H1 (cell line): Measurements from ENCODE around the gene CDHR5. TPM values are rescaled to one million over a fixed set of nuclear protein-coding genes. Genes with fewer than 3 reads are reported as not detected.

Source experiments
- CTCF ChIA-PET: fragments of 300-600 bp; sonication (Branson Sonifier 250); formaldehyde crosslinking; loops from one replicate; lab custom pipeline; 2021; ENCODE audit not compliant: partially characterized antibody; lab: Charles Lee
- POLR2A ChIA-PET: fragments of 300-600 bp; sonication (Branson Sonifier 250); formaldehyde crosslinking; loops from one replicate; lab custom pipeline; 2021; ENCODE audit warnings: inconsistent platforms; ENCODE audit not compliant: partially characterized antibody; lab: Charles Lee
- DNase-seq, 2 experiments: peaks; one replicate each; pipeline versions ENCODE4 v3.0.0 to v3.0.0-alpha.2; 2010 to 2022; ENCODE audit warnings: low spot score in 2 of 2, low read depth in 1 of 2, mixed read lengths in 1 of 2
- FAIRE-seq: peaks from 2 replicates; lab custom pipeline; 2011; peaks lifted over from hg19 to GRCh38; lab: Jason Lieb, UNC
- H2AFZ ChIP-seq: 2 replicates; pipeline ENCODE4 v1.8.1; 2012; ENCODE audit warnings: low read length, inconsistent platforms
- H2AK5ac ChIP-seq: 2 replicates; pipeline ENCODE4 v1.6.1; 2013; ENCODE audit warnings: low read depth, low read length
- H2BK120ac ChIP-seq: replicated peaks from 2 replicates; pipeline ENCODE3; 2013; ENCODE audit warnings: low read depth, low read length, inconsistent platforms
- H2BK12ac ChIP-seq: 2 replicates; pipeline ENCODE4 v1.6.1; 2013; ENCODE audit warnings: low read depth, low read length
- H2BK15ac ChIP-seq: 2 replicates; pipeline ENCODE4 v1.6.1; 2013; ENCODE audit warnings: low read length
- H2BK20ac ChIP-seq: 2 replicates; pipeline ENCODE4 v1.6.1; 2013; ENCODE audit warnings: low read length
- H2BK5ac ChIP-seq: 2 replicates; pipeline ENCODE4 v1.6.1; 2013; ENCODE audit warnings: low read depth, low read length
- H3K14ac ChIP-seq: 2 replicates; pipeline ENCODE4 v1.6.1; 2013; ENCODE audit warnings: inconsistent platforms; ENCODE audit not compliant: insufficient read length
- H3K18ac ChIP-seq: 2 replicates; pipeline ENCODE4 v1.6.1; 2013; ENCODE audit warnings: low read length; ENCODE audit errors: extremely low read depth
- H3K23ac ChIP-seq: 2 replicates; pipeline ENCODE4 v1.6.1; 2013; ENCODE audit warnings: inconsistent platforms; ENCODE audit not compliant: insufficient read length
- H3K23me2 ChIP-seq: 2 replicates; pipeline ENCODE4 v1.6.1; 2013; ENCODE audit warnings: low read depth, low read length
- H3K27ac ChIP-seq: 2 replicates; pipeline ENCODE4 v1.6.1; 2011; ENCODE audit warnings: low read depth, low read length, inconsistent platforms
- H3K27me3 ChIP-seq, 4 experiments: replicated peaks in 1 of 4; 1 replicate in 1 of 4; 2 replicates in 3 of 4; pipeline versions ENCODE4 v1.6.1 to v1.8.1; 2011 to 2013; ENCODE audit warnings: low read length in 3 of 4, mild to moderate bottlenecking in 3 of 4, inconsistent platforms in 2 of 4, mixed read lengths in 2 of 4, moderate library complexity in 1 of 4; ENCODE audit not compliant: control insufficient read depth in 3 of 4, insufficient read depth in 3 of 4; ENCODE audit errors: extremely low read depth in 1 of 4
- H3K36me3 ChIP-seq, 4 experiments: 2 replicates each; pipeline versions ENCODE4 v1.6.1 to v1.8.1; 2011 to 2013; ENCODE audit warnings: mild to moderate bottlenecking in 4 of 4, low read length in 3 of 4, moderate library complexity in 2 of 4, control low read depth in 1 of 4, inconsistent platforms in 1 of 4; ENCODE audit not compliant: insufficient read depth in 4 of 4, control insufficient read depth in 2 of 4
- H3K4ac ChIP-seq: replicated peaks from 2 replicates; pipeline ENCODE3; 2013; ENCODE audit warnings: low read length, low read depth, mixed read lengths, inconsistent platforms; ENCODE audit not compliant: insufficient read length
- H3K4me1 ChIP-seq, 4 experiments: replicated peaks in 1 of 4; 1 replicate in 1 of 4; 2 replicates in 3 of 4; pipeline versions ENCODE4 v1.6.1 to v1.8.1; 2011 to 2013; ENCODE audit warnings: low read length in 3 of 4, inconsistent platforms in 2 of 4, mixed read lengths in 1 of 4; ENCODE audit not compliant: insufficient read depth in 4 of 4, control insufficient read depth in 3 of 4
- H3K4me2 ChIP-seq, 2 experiments: 2 replicates each; pipeline versions ENCODE4 v1.6.1 to v1.8.1; 2011 to 2013; ENCODE audit warnings: low read depth in 2 of 2, low read length in 2 of 2, control low read depth in 1 of 2, inconsistent platforms in 1 of 2, mild to moderate bottlenecking in 1 of 2; ENCODE audit not compliant: insufficient read depth in 1 of 2
- H3K4me3 ChIP-seq, 4 experiments: fragments of 200-600, 300-600 bp in 1 of 4; sonication (generic), shearing (Covaris generic), sonication (Bioruptor Twin) in 1 of 4; 2 replicates each; pipeline versions ENCODE4 v1.5.1 to v1.8.1; 2011 to 2016; ENCODE audit warnings: low read length in 4 of 4, low read depth in 3 of 4, control low read depth in 2 of 4, inconsistent platforms in 2 of 4, mild to moderate bottlenecking in 2 of 4, mixed read lengths in 1 of 4, moderate library complexity in 1 of 4; ENCODE audit not compliant: insufficient read depth in 2 of 4; ENCODE audit errors: extremely low read depth in 1 of 4
- H3K56ac ChIP-seq: replicated peaks from 2 replicates; pipeline ENCODE3; 2013; ENCODE audit warnings: low read depth, mild to moderate bottlenecking, mixed read lengths, low read length, inconsistent platforms; ENCODE audit not compliant: insufficient read length
- H3K79me1 ChIP-seq: 2 replicates; pipeline ENCODE4 v1.6.1; 2013; ENCODE audit warnings: low read depth, low read length, control low read depth
- H3K79me2 ChIP-seq, 2 experiments: 2 replicates each; pipeline versions ENCODE4 v1.6.1 to v1.8.1; 2012 to 2013; ENCODE audit warnings: low read length in 2 of 2, mild to moderate bottlenecking in 2 of 2, inconsistent platforms in 1 of 2; ENCODE audit not compliant: insufficient read depth in 2 of 2, control insufficient read depth in 1 of 2
- H3K9ac ChIP-seq, 4 experiments: replicated peaks in 1 of 4; 1 replicate in 1 of 4; 2 replicates in 3 of 4; pipeline versions ENCODE4 v1.6.1 to v1.8.1; 2011 to 2013; ENCODE audit warnings: low read depth in 3 of 4, low read length in 3 of 4, control low read depth in 2 of 4, mild to moderate bottlenecking in 2 of 4, moderate library complexity in 2 of 4, inconsistent platforms in 1 of 4; ENCODE audit errors: extremely low read depth in 1 of 4
- H3K9me3 ChIP-seq, 2 experiments: 2 replicates each; pipeline versions ENCODE4 v1.6.1 to v1.8.1; 2012 to 2013; ENCODE audit warnings: mild to moderate bottlenecking in 2 of 2, moderate library complexity in 2 of 2, control low read depth in 1 of 2, inconsistent platforms in 1 of 2, low read depth in 1 of 2, low read length in 1 of 2, mixed read lengths in 1 of 2; ENCODE audit not compliant: insufficient read depth in 2 of 2
- H4K20me1 ChIP-seq, 2 experiments: replicated peaks in 1 of 2; 2 replicates each; pipeline versions ENCODE3 to v1.8.1; 2011 to 2013; ENCODE audit warnings: inconsistent platforms in 2 of 2, low read length in 2 of 2, mild to moderate bottlenecking in 1 of 2; ENCODE audit not compliant: insufficient read depth in 2 of 2, control insufficient read depth in 1 of 2
- H4K5ac ChIP-seq: 2 replicates; pipeline ENCODE4 v1.6.1; 2013; ENCODE audit warnings: low read length, low read depth, mixed read lengths, inconsistent platforms; ENCODE audit not compliant: insufficient read length
- H4K8ac ChIP-seq: 2 replicates; pipeline ENCODE4 v1.8.0; 2013; ENCODE audit warnings: mild to moderate bottlenecking, moderate library complexity, low read length, inconsistent platforms; ENCODE audit not compliant: insufficient read depth; ENCODE audit errors: extremely low read depth
- H4K91ac ChIP-seq: replicated peaks from 2 replicates; pipeline ENCODE3; 2013; ENCODE audit warnings: low read length, mixed read lengths, inconsistent platforms; ENCODE audit not compliant: insufficient read length
- BCL11A ChIP-seq, 2 experiments: IDR thresholded peaks; one replicate each; pipeline ENCODE4 v1.6.1; 2011; ENCODE audit warnings: low read depth in 2 of 2, low read length in 2 of 2, mild to moderate bottlenecking in 2 of 2
- CREB1 ChIP-seq: IDR thresholded peaks from 2 replicates; pipeline ENCODE4 v1.6.1; 2012; ENCODE audit warnings: inconsistent platforms
- CTBP2 ChIP-seq: IDR thresholded peaks from 2 replicates; pipeline ENCODE4 v1.7.0; 2011; ENCODE audit warnings: borderline replicate concordance, mild to moderate bottlenecking, moderate library complexity, mixed read lengths, low read length; ENCODE audit not compliant: insufficient read depth, insufficient read length
- KDM4A ChIP-seq: IDR thresholded peaks from one replicate; pipeline ENCODE4 v1.7.1; 2012; ENCODE audit warnings: low read depth, mild to moderate bottlenecking, moderate library complexity, low read length, inconsistent platforms; ENCODE audit not compliant: severe bottlenecking
- RNF2 ChIP-seq: fragments of 200-900, 300-1000 bp; sonication (generic); IDR thresholded peaks from 2 replicates; pipeline ENCODE4 v1.7.1; 2016; ENCODE audit warnings: borderline replicate concordance, low read depth, mild to moderate bottlenecking, antibody characterized with exemption, low read length; ENCODE audit not compliant: poor library complexity, severe bottlenecking; ENCODE audit errors: missing control alignments
- RXRA ChIP-seq: IDR thresholded peaks from 2 replicates; pipeline ENCODE4 v1.6.1; 2011; ENCODE audit warnings: low read depth, mild to moderate bottlenecking, low read length, moderate library complexity; ENCODE audit not compliant: insufficient read depth
- SAP30 ChIP-seq: fragments of 300-600 bp; sonication (generic); IDR thresholded peaks from 2 replicates; pipeline ENCODE4 v1.7.1; 2012; ENCODE audit warnings: low read length, moderate library complexity, mild to moderate bottlenecking, inconsistent platforms; ENCODE audit not compliant: insufficient read depth, insufficient replicate concordance
- SUZ12 ChIP-seq: fragments of 200-600 bp; sonication (generic); IDR thresholded peaks from 2 replicates; pipeline ENCODE4 v1.6.1; 2012; ENCODE audit warnings: mild to moderate bottlenecking, inconsistent platforms, low read length, moderate library complexity, mixed read lengths
- YY1 ChIP-seq: IDR thresholded peaks from 2 replicates; pipeline ENCODE4 v1.6.1; 2011; ENCODE audit warnings: low read depth, mild to moderate bottlenecking, low read length
- WGBS, 2 experiments: shearing (Covaris generic) in 1 of 2; methylation state at CpG; one replicate each; pipeline versions ENCODE4 v1.1.6 to v1.1.7; 2013 to 2015; ENCODE audit warnings: low lambda C conversion rate in 2 of 2, mixed read lengths in 2 of 2, inconsistent platforms in 1 of 2, low coverage in 1 of 2, missing lambda C conversion rate in 1 of 2; ENCODE audit not compliant: insufficient replicate concordance in 2 of 2, insufficient coverage in 1 of 2, insufficient read length in 1 of 2; ENCODE audit errors: extremely low coverage in 1 of 2, missing lambda C conversion rate in 1 of 2; 5-methylcytosine and 5-hydroxymethylcytosine counted together
- polyA plus RNA-seq, 7 experiments: library from polyadenylated mRNA; depleted of rRNA in 3 of 7; stranded (reverse) in 5 of 7; unstranded in 2 of 7; fragments of >200 nt in 5 of 7; fragments of 200-250 nt in 2 of 7; gene quantifications; 1 replicate in 5 of 7; 2 replicates in 1 of 7; 4 replicates in 1 of 7; pipeline versions ENCODE4 v1.2.1 to v1.2.3, GENCODE V29; 2011 to 2013; ENCODE audit warnings: missing spikeins in 2 of 7, mixed read lengths in 2 of 7
- total RNA-seq: library from RNA; stranded (reverse); fragmentation: NEBNext Ultra II Directional; extraction: Animal tissue kit (Norgen Biotek cat#: 25700); gene quantifications from 2 replicates; pipeline ENCODE4 v1.2.1, GENCODE V29; 2021
- TF ChIP-seq, protein P1 (sequence below), 3 experiments: IDR thresholded peaks; 1 replicate in 2 of 3; 2 replicates in 1 of 3; pipeline versions ENCODE4 v1.5.1 to v1.6.1; 2011; ENCODE audit warnings: low read length in 3 of 3, mild to moderate bottlenecking in 3 of 3, inconsistent platforms in 2 of 3, low read depth in 1 of 3, moderate library complexity in 1 of 3; ENCODE audit not compliant: insufficient read depth in 1 of 3; ENCODE audit errors: control extremely low read depth in 1 of 3

The CDHR5 gene
- total and polyA plus RNA-seq, 2 of the 8 experiments (the other 6 are each of a cell fraction or from before 2014, with no cell fraction given) = not detected

- H2BK20ac ChIP-seq = no peak overlapping the region
- 97% methylated on average over 9 of the region's 14 CpGs; no CpG with 5 or more reads in 1 of the 2 experiments for WGBS, 2 experiments
- no peak overlapping the region for H2BK5ac ChIP-seq
- H3K4ac ChIP-seq = no peak overlapping the region
- H3K79me1 ChIP-seq = no peaks in the 10 kb centered on the region
- H3K27me3 ChIP-seq = no peaks in the 10 kb centered on the region; a peak in 1 of 7 replicates
- FAIRE-seq (no peak), DNase-seq (no peak)
- no peak overlapping the region for H3K23ac ChIP-seq
- H3K79me2 ChIP-seq = no peaks in the 10 kb centered on the region
- H3K27ac ChIP-seq = no peak overlapping the region
- H3K9ac ChIP-seq = no peak overlapping the region
- no peak overlapping the region for H3K18ac ChIP-seq
- no peak overlapping the region for H2AFZ ChIP-seq
- H3K4me3 ChIP-seq = no peak overlapping the region
- peaks cover 0 to 6% (median 3%) of the 10 kb centered on the region in 4 experiments; a peak in 4 of 8 replicates for H3K36me3 ChIP-seq
- peaks cover 0 to under 1% (median 0%) of the 10 kb centered on the region in 4 experiments; a peak in 2 of 7 replicates for H3K4me1 ChIP-seq
- H2AK5ac ChIP-seq = no peak overlapping the region
- no peak overlapping the region for H4K5ac ChIP-seq
- no peak overlapping the region for H2BK120ac ChIP-seq
- ChIA-PET POLR2A (interaction anchor here (0.7 to 4.2 kb wide), 6 partner anchors 10 to 132 kb away, joined by 3 to 19 read pairs (median 3); partner anchors contain the start of gene SCT), CTCF (interaction anchor here (0.6 to 1.5 kb wide), 5 partner anchors 9 to 89 kb away, joined by 3 read pairs; partner anchors contain the start of gene DRD4)
- H3K14ac ChIP-seq = no peak overlapping the region
- no peaks in the 10 kb centered on the region; a peak in 1 of 4 replicates for H3K9me3 ChIP-seq
- no peaks in the 10 kb centered on the region for H3K23me2 ChIP-seq
- H4K8ac ChIP-seq = no peak overlapping the region
- no peak overlapping the region for H3K4me2 ChIP-seq
- no peak overlapping the region for H2BK12ac ChIP-seq
- no peak overlapping the region for H2BK15ac ChIP-seq
- peaks cover 0 to 4% of the 10 kb centered on the region in 2 experiments for H4K20me1 ChIP-seq
- H4K91ac ChIP-seq = no peak overlapping the region
- no peak overlapping the region for H3K56ac ChIP-seq
- TF ChIP-seq CTBP2 (no peak), SAP30 (no peak), KDM4A (no peak), RXRA (no peak), YY1 (no peak), RNF2 (no peak), BCL11A (IDR thresholded peaks at IDR 0.05; ENCODE audit: low read depth in 2 of 2, low read length in 2 of 2) (no peak), SUZ12 (no peak), CREB1 (no peak)
- TF ChIP-seq, protein P1, sequence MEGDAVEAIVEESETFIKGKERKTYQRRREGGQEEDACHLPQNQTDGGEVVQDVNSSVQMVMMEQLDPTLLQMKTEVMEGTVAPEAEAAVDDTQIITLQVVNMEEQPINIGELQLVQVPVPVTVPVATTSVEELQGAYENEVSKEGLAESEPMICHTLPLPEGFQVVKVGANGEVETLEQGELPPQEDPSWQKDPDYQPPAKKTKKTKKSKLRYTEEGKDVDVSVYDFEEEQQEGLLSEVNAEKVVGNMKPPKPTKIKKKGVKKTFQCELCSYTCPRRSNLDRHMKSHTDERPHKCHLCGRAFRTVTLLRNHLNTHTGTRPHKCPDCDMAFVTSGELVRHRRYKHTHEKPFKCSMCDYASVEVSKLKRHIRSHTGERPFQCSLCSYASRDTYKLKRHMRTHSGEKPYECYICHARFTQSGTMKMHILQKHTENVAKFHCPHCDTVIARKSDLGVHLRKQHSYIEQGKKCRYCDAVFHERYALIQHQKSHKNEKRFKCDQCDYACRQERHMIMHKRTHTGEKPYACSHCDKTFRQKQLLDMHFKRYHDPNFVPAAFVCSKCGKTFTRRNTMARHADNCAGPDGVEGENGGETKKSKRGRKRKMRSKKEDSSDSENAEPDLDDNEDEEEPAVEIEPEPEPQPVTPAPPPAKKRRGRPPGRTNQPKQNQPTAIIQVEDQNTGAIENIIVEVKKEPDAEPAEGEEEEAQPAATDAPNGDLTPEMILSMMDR (IDR thresholded peaks at IDR 0.05; ENCODE audit: control extremely low read depth in 1 of 3, insufficient read depth in 1 of 3, low read depth in 1 of 3, low read length in 3 of 3) = no peak
Measured at GRCh38 chr11:646214-646613, 21.5 kb upstream of the CDHR5 start.
